Kidney epithelial cell (primary cell): ENCODE results near the gene ZDHHC14. TPM values are rescaled to one million over a fixed set of nuclear protein-coding genes. Genes with fewer than 3 reads are reported as not detected.

Experiments used
- DNase-seq: peaks from one replicate; pipeline ENCODE4 v3.0.0-alpha.2; 2010; ENCODE audit warnings: low read depth
- H3K27me3 ChIP-seq: 2 replicates; pipeline ENCODE4 v1.6.0; 2011; ENCODE audit warnings: low read length; ENCODE audit not compliant: control insufficient read depth, insufficient read depth
- H3K36me3 ChIP-seq: 2 replicates; pipeline ENCODE4 v1.5.1; 2011; ENCODE audit warnings: low read length; ENCODE audit not compliant: control insufficient read depth, insufficient read depth
- H3K4me3 ChIP-seq: 2 replicates; pipeline ENCODE4 v1.5.1; 2011; ENCODE audit warnings: low read depth, mild to moderate bottlenecking, control low read depth, low read length
- total RNA-seq: library from RNA; depleted of rRNA; stranded (reverse); fragments of >200 nt; gene quantifications from 2 replicates; pipeline ENCODE4 v1.2.3, GENCODE V29; 2015
- TF ChIP-seq, protein P1 (sequence below): IDR thresholded peaks from 2 replicates; pipeline ENCODE4 v1.5.1; 2011; ENCODE audit warnings: mild to moderate bottlenecking, moderate library complexity, low read length, control low read depth, inconsistent platforms; ENCODE audit not compliant: insufficient read depth, poor library complexity, severe bottlenecking

The ZDHHC14 gene
- total RNA-seq, 1 donor from 2014 or later, result 9.7 TPM

DNA sequence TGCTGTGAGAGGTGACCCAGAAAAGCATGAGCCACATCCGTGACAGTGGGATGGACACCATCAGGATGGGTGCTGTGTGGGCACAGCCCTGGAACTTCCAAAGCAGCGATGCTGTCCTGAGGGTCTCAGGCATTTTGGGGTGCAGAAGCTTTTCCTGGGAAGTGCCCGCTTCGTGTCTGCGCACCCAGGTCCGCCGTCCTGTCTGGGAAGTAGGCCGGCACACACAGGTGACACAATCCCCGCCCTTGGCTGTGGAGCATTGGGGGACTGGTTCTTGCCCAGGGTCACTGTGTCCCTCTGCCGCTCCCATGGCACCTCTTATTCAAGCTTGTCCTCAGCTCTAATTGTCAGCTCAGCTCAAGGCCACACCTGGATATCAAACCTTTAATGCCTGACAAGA is 112.6 kb downstream of the ZDHHC14 start:
- DNase-seq, result no peak
- TF ChIP-seq, protein P1, sequence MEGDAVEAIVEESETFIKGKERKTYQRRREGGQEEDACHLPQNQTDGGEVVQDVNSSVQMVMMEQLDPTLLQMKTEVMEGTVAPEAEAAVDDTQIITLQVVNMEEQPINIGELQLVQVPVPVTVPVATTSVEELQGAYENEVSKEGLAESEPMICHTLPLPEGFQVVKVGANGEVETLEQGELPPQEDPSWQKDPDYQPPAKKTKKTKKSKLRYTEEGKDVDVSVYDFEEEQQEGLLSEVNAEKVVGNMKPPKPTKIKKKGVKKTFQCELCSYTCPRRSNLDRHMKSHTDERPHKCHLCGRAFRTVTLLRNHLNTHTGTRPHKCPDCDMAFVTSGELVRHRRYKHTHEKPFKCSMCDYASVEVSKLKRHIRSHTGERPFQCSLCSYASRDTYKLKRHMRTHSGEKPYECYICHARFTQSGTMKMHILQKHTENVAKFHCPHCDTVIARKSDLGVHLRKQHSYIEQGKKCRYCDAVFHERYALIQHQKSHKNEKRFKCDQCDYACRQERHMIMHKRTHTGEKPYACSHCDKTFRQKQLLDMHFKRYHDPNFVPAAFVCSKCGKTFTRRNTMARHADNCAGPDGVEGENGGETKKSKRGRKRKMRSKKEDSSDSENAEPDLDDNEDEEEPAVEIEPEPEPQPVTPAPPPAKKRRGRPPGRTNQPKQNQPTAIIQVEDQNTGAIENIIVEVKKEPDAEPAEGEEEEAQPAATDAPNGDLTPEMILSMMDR, result no peak
- Histone ChIP-seq H3K4me3 (no peak overlapping the region), H3K36me3 (no peaks in the 10 kb centered on the region), H3K27me3 (no peaks in the 10 kb centered on the region)

DNA sequence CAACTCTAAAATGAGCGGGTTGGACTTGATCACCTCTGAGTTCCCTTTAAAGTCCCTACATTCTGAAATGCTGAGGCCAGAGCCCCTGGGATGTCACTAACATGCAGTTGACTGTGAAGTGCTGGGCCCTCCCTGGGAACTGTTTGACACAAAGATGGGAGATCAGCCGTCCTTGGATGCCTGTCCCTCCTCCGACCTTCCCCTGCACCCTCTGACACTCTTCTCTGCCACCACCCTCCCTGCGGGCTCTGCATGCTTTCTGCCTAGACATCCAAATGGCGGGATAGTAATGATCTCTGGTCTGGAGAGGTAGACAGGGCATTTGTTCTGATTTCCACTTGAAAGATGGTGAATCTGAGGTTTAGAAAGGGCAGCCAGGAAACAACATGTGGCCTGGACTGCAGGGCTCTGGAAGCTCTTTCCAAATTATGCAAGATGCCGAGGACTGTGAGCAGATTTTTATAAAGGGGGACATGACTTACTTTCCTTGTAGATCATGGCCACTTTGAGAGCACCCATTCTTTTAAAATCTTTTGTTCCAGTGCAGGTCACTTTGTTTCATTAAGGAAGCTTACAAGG is 113.2 kb downstream of the ZDHHC14 start:
- TF ChIP-seq, protein P1, result no peak
- no peak overlapping the region for H3K4me3 ChIP-seq
- no peaks in the 10 kb centered on the region for H3K36me3 ChIP-seq

DNA sequence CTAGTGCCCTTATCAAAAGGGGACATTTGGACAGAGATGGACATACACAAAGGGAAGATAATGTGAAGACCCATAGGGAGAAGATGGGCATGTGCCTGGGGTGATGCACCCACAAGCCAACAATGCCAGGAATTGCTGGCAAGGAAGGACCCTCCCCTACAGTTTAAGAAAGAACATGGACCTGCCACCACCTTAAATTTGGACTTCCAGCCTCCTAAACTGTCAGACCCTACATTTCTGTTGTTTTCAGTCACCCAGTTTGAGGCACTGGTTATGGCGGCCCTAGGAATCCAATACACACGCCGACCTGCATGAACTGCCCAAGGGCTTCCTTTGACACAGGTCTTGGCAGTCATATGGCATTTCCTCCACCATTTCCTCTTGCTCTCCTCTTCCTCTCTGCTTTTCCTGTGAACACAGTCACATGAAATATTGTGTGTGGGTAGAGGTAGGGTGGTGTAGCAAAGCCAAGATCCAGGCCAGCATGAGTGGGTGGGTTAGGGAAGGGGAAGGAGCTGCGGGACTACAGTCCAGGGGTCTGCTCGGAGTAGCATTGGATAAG is 115.6 kb downstream of the ZDHHC14 start:
- DNase-seq, result no peak
- no peaks in the 10 kb centered on the region for H3K27me3 ChIP-seq
- no peaks in the 10 kb centered on the region for H3K36me3 ChIP-seq
- no peak overlapping the region for H3K4me3 ChIP-seq
- TF ChIP-seq, protein P1, result no peak

More for the DNA sequence above, 113.2 kb downstream of the ZDHHC14 start:
- DNase-seq, result no peak
- no peaks in the 10 kb centered on the region for H3K27me3 ChIP-seq

DNA sequence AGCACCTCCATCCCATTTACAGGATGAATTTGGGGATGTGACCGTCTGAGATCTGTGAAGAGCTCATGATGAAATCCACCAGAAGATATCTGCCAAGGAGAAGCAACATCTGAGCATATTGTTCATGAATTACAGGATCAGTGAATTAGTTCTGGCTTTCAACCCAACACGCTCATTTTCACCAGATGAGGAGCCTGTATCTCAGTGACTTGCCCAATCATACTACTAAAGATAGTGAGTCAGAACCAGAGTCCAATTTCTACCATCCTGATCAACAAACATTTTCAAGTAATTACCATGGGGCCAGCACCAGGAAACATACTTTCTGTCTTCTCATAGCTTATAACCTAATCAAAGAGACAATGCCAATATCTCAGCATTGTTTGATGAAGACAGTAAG is 116.6 kb downstream of the ZDHHC14 start:
- no peaks in the 10 kb centered on the region for H3K36me3 ChIP-seq
- H3K27me3 ChIP-seq, result no peaks in the 10 kb centered on the region
- H3K4me3 ChIP-seq, result no peak overlapping the region
- TF ChIP-seq, protein P1, result no peak
- no peak for DNase-seq

DNA sequence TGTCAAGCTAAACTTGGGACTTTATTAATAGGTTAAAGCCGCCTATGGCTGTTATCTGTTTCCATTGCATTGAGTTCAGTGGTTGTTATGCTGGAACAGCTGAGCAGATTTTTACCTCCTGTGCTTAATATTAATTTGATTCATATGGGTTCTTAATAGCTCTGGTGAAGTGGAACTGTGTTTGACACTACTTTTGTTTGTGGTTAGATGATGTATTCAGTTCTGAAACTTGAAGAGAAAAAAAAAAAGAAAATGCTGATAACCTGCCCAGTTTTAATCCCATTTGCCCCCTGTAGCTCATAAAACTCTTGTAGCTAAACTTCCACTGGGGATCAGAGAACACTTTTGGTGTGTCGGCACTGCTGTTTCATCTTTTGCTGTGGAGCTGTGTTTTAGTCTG is 117.8 kb downstream of the ZDHHC14 start:
- Histone ChIP-seq H3K36me3 (no peaks in the 10 kb centered on the region), H3K27me3 (no peaks in the 10 kb centered on the region), H3K4me3 (no peak overlapping the region)
- TF ChIP-seq, protein P1, result no peak
- DNase-seq, result no peak

DNA sequence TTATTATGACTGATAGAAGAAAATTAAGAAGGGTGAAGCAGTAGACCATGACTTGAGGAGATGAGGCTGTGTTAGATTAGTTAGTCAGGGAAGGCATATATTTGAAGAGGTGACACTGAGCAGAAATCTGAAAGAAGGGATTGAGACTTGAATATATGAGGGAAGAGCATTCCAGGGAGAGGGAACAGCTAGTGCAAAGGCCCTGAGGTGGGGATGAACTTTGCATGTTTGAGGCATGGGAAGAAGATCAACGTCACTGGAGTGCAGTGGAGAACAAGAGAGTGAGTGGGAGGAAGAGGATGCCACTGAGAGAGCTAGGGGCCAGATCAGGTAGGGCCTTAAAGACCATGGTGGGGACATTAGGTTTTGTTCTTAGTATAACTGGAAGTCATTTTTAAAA is 119.0 kb downstream of the ZDHHC14 start:
- Histone ChIP-seq H3K36me3 (no peaks in the 10 kb centered on the region), H3K27me3 (no peaks in the 10 kb centered on the region), H3K4me3 (no peak overlapping the region)
- TF ChIP-seq, protein P1, result no peak
- no peak for DNase-seq
